Measurements from ENCODE around the gene TTC28.
A peak's percentile ranks its signal among the peaks of the same experiment; 100 is the strongest.

TTC28 gene

DNA sequence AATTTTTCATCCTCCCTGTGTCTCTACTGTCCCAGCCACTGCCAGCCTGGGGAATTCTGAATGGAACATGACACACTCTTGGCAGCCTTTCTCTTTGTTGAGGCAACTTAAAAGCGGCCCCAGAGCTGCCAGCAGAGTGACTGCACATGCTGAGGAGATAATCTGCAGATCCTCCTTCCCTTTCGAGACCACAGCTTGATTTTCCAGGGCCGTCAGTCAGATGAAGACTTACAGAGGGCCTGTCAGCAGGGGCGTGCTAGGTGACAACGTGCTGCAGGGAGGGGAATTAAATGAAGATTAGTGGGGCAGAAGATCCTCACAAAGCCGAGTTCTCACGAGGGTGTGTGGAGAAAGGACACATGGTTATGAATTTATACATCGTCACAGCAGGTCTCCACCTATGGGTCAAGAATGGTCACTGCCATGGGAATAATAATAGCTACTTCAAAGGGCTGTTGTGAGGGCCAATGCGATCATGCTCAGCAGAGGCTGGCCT lies 567.0 kb downstream of the TTC28 start:
- TF ChIP-seq, protein P1, sequence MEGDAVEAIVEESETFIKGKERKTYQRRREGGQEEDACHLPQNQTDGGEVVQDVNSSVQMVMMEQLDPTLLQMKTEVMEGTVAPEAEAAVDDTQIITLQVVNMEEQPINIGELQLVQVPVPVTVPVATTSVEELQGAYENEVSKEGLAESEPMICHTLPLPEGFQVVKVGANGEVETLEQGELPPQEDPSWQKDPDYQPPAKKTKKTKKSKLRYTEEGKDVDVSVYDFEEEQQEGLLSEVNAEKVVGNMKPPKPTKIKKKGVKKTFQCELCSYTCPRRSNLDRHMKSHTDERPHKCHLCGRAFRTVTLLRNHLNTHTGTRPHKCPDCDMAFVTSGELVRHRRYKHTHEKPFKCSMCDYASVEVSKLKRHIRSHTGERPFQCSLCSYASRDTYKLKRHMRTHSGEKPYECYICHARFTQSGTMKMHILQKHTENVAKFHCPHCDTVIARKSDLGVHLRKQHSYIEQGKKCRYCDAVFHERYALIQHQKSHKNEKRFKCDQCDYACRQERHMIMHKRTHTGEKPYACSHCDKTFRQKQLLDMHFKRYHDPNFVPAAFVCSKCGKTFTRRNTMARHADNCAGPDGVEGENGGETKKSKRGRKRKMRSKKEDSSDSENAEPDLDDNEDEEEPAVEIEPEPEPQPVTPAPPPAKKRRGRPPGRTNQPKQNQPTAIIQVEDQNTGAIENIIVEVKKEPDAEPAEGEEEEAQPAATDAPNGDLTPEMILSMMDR (IDR thresholded peaks at IDR 0.05; ENCODE audit: insufficient read depth, low read depth, low read length, missing control alignments) = peak; percentile 46
- no peak overlapping the region for H3K4me3 ChIP-seq (ENCODE audit: low read length)
- DNase-seq (ENCODE audit: low read depth) = peak; percentile 24

DNA sequence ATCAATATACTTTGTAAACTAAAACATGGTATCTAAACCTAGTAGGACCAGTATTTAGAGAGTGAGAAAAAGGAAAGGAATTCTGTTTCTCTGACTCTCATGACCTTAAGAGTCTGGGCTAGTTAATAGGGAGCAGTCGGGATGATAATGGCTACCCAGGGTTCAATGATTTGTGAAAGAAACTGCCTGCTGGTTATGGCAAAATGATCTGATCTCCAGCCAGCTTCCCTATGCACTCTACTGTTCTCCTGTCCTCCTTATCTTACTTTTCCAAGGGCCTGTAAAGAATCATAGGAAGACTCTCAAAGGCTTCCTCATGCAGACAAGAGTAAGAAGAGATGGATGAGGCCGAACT lies 567.5 kb downstream of the TTC28 start:
- TF ChIP-seq, protein P1 (IDR thresholded peaks at IDR 0.05; ENCODE audit: insufficient read depth, low read depth, low read length, missing control alignments) = no peak
- no peak for DNase-seq (ENCODE audit: low read depth)
- no peak overlapping the region for H3K4me3 ChIP-seq (ENCODE audit: low read length)

DNA sequence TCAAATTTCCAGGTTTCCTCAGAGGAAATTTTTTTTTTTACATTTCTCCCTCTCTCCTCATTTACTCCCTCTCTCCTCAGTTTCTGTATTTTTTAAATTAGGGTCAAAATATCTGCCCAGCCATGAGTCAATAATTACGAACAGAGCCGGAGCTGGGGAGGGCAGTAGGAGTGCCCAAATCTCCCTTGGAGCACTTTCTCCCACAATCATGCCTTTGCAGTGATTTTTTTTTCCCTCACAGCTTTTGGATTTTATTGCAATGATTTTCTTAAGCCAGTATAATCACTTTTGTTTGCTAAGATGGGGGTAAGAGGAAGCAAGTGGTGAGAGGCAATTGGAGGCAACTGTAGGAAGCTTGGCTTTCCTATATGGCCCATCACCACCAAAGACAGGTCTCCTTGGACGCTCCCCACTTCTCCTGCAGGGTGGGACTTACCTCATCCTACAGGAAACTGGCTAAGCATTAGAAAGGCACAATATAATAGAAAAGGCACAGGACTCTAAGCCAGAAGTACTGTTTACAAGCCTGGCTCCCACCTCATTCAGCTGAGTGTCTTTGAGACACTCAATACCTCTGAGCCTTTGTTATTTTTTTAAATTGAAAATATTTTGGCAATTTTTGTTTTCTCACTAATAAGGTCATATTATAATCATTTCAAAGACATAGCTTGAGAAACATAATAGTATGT lies 568.0 kb downstream of the TTC28 start:
- H3K4me3 ChIP-seq (ENCODE audit: low read length) = no peak overlapping the region
- TF ChIP-seq, protein P1 (IDR thresholded peaks at IDR 0.05; ENCODE audit: insufficient read depth, low read depth, low read length, missing control alignments) = no peak
- DNase-seq (ENCODE audit: low read depth) = no peak

DNA sequence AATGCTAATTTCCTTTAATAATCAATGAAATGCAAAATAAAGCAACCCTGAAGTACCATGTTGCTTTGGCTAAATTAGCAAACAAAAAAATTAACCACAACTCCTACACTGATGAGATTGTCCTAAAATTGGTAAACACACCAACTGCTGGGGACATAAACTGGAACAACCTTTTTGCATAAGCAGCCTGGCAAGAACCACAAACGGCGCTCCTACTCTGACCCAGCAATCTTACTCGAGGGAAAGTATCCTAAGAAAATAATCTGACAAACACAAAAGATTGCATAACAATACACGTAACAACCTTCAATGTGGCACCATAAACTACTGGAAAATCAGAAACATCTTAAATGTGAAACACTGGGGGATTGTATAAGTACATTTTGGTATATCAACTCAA lies 570.8 kb downstream of the TTC28 start:
- H3K4me3 ChIP-seq (ENCODE audit: low read length) = no peak overlapping the region
- no peak for DNase-seq (ENCODE audit: low read depth)
- TF ChIP-seq, protein P1 (IDR thresholded peaks at IDR 0.05; ENCODE audit: insufficient read depth, low read depth, low read length, missing control alignments) = no peak

DNA sequence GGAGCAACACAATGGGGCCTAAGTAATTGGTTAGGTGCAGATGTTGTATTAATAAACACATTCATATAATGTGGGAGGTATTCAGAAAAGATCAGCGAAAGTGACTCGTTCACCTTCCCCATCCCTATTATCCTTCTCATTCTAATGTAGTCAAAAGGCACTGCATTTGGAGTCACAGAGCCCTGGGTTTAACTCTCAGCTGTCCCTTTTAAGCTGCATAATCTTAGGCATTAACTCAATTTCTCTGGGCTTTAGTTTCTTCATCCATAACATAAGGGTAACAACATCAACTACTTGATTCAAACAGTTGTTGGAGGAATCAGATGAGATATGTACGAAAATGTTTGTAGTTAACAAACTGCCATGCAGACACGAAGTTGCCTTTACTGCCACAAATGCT lies 573.0 kb downstream of the TTC28 start:
- no peak overlapping the region for H3K4me3 ChIP-seq (ENCODE audit: low read length)
- TF ChIP-seq, protein P1 (IDR thresholded peaks at IDR 0.05; ENCODE audit: insufficient read depth, low read depth, low read length, missing control alignments) = no peak
- no peak for DNase-seq (ENCODE audit: low read depth)

DNA sequence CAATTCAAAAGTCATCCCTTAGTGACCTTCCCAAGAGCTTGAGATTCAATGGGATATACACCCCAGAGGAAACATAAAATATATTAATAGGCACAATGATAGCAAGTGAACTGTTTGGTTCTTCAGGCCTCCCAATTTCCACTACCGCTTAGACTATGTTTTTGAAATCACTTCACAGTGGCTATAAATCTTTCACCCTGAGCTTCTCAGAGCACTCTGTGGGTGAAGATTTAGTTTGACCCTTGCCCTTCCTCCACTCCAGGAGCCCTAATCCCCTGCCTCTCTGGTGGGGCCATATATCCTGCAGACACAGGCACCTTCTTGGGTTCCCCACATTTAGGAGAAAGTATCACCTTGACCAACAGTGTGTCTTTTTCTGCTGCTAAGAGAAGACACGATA lies 573.7 kb downstream of the TTC28 start:
- TF ChIP-seq, protein P1 (IDR thresholded peaks at IDR 0.05; ENCODE audit: insufficient read depth, low read depth, low read length, missing control alignments) = no peak
- no peak for DNase-seq (ENCODE audit: low read depth)
- H3K4me3 ChIP-seq (ENCODE audit: low read length) = no peak overlapping the region

DNA sequence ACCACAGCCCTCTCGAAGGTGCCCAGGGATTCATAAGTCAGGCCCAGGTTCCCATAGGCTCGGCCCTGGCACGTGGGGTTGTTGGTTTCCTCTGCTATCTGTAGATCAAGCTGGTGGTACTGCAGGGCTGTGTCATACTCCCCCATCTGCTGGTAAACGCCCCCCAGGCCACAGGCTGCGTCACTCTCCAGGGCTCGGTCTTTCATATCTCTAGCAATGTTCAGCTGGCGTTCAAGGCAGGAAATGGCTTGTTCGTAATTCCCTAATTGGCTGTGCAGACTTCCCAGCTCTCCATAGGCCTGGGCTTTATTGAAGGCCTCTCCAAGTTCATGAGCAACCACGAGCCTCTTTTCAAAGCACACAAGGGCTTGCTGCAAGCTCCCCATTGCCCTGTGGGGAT lies 574.2 kb downstream of the TTC28 start:
- no peak overlapping the region for H3K4me3 ChIP-seq (ENCODE audit: low read length)
- TF ChIP-seq, protein P1 (IDR thresholded peaks at IDR 0.05; ENCODE audit: insufficient read depth, low read depth, low read length, missing control alignments) = no peak
- DNase-seq (ENCODE audit: low read depth) = no peak
